ENCODE data around the gene PWP2.

Gene PWP2

DNA sequence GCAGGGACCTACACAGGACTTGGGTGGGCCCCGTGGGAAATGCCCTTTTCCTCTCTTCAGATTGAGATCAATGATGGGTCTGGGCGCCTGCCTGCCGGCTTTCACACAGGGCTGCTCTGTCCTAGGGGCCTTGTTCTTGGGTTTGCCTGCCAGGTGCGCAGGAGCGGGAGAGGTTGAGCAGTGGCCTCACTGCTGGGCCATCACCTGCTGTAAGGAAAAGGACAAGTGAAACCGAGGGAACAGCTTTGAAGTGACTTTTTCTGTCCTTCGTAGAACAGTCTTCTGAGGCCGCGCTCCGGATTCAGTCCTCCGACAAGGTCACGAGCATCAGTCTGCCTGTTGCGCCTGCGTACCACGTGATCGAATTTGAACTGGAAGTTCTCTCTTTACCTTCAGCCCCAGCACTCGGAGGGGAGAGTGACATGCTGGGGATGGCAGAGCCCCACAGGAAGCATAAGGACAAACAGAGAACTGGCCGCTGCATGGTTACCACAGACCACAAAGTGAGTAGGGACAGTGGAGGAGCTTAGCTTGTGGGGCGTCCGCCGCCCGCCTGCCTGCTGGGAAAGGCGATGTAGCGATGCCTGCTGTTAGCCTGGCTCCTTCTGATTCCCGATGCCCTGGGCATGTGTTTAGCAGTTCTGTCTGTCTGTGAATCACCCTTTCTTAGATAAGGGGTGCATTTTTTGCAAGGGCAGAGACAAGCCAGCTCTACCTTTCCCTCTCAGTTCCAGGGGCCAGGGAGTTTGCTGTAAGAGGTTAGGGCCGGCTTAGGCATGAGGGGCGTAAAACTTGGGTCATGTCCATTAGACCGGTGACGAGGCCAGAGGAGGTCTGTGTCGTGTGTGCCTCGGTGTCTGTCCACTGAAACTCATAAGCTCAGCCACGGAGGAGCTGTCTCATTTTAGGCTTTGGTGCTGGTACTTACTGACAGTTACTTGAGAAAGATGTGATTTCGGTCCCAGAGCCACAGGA, 19.5 kb upstream of the PWP2 start:
- TF ChIP-seq, protein P1, sequence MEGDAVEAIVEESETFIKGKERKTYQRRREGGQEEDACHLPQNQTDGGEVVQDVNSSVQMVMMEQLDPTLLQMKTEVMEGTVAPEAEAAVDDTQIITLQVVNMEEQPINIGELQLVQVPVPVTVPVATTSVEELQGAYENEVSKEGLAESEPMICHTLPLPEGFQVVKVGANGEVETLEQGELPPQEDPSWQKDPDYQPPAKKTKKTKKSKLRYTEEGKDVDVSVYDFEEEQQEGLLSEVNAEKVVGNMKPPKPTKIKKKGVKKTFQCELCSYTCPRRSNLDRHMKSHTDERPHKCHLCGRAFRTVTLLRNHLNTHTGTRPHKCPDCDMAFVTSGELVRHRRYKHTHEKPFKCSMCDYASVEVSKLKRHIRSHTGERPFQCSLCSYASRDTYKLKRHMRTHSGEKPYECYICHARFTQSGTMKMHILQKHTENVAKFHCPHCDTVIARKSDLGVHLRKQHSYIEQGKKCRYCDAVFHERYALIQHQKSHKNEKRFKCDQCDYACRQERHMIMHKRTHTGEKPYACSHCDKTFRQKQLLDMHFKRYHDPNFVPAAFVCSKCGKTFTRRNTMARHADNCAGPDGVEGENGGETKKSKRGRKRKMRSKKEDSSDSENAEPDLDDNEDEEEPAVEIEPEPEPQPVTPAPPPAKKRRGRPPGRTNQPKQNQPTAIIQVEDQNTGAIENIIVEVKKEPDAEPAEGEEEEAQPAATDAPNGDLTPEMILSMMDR (IDR thresholded peaks at IDR 0.05), result no peak
- Histone ChIP-seq H3K4me3 (no peak overlapping the region), H3K27ac (peak overlapping the region in 1 of 2 donors; percentile 47)
- peak; percentile 55 for DNase-seq (ENCODE audit: low spot score)

DNA sequence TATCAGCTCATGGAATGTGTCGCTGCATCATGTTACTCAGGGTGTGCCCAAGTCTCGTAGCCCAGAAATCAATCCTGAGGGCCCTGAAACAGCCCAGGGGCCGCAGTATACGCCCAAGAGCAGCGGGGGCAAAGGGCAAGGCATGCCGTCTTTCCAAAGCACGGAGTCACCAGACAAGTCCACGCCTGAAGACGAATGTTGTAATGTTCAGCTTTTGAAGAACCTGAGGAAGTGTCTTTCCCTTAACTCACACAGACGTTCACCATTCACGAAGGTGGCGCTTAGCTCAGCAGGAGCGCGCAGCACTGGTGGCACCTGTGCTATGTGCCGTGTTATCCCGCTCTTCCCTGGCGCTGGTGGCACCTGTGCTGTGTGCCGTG, 18.8 kb upstream of the PWP2 start:
- DNase-seq (ENCODE audit: low spot score), result peak; percentile 56
- Histone ChIP-seq H3K27ac (no peak overlapping the region), H3K4me3 (no peak overlapping the region)
- TF ChIP-seq, protein P1 (IDR thresholded peaks at IDR 0.05), result no peak

DNA sequence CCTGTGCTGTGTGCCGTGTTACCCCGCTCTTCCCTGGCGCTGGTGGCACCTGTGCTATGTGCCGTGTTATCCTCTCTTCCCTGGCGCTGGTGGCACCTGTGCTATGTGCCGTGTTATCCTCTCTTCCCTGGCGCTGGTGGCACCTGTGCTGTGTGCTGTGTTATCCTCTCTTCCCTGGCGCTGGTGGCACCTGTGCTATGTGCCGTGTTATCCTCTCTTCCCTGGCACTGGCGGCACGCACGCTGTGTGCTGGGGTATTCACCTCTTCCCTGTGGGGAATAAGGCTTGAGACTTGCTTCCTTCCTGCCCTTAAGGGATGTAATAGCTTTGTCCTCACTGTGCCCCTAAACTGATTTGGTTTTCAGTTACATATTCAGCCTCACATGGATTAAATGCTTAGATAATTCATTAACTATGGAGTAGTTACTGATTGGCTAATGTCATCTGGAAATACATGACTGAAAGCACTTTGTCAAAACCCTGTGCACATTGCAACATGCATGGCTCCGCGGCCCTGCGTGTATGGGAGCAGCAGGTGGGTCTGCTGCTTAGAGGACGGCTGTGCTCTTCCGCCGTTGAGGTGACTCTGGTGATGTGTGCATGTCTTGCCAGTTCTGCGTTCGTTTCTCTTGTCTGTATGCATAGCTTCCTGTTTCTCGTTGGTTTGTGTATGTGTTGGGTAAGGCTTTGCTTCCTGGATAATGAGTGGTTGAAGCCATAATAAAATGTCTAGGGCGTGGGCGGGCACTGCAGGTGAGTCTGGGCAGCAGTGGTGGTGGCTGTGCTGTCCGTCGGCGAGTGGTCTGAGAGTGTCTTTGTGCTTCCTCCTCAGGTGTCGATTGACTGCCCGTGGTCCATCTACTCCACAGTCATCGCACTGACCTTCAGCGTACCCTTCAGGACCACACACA, 17.9 kb upstream of the PWP2 start:
- H3K27ac ChIP-seq, result no peak overlapping the region
- H3K4me3 ChIP-seq, result no peak overlapping the region
- peak; percentile 61 for DNase-seq (ENCODE audit: low spot score)
- TF ChIP-seq, protein P1 (IDR thresholded peaks at IDR 0.05), result no peak

DNA sequence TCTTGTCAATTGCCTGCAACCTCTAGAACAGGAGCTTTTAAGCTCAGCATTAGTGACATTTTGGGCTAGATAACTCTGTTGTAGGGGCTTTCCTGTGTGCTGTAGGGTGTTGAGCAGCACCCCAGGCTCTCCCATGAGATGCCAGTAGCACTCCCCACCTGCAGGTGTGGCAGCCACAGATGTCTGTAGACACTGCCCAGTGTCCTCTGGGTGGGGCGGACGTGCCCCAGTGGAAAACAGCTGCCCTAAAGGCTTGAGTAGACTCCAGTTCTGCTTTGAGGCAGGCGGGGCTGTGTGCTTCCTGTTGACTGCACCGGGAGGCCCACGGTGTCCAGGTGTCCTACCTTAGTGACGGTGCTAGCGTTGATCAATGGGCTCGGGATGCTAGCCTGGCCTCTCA, 16.9 kb upstream of the PWP2 start:
- peak; percentile 26 for DNase-seq (ENCODE audit: low spot score)
- no peak overlapping the region for H3K27ac ChIP-seq
- no peak overlapping the region for H3K4me3 ChIP-seq
- TF ChIP-seq, protein P1 (IDR thresholded peaks at IDR 0.05), result no peak

DNA sequence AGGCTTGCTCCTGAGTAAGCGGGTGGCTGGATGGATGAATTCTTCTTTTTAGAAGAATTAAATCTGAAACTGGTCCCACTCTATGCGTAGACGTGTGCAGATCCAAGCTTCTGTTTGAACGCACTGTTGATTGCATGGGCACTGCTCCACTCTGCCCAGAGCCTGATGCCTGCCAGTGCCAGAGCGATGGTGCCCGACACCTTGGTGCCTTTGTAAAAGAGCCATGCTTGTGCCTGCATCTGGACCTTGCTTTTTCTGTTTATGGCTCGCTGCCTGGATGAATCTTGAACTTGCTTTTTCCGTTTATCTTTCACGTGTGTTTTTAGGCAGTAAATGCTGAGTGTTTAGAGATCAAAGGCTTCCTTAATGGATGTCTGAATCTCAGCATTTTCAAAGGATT, 15.0 kb upstream of the PWP2 start:
- Histone ChIP-seq H3K4me3 (no peak overlapping the region), H3K27ac (no peak overlapping the region)
- DNase-seq (ENCODE audit: low spot score), result peak; percentile 57
- TF ChIP-seq, protein P1 (IDR thresholded peaks at IDR 0.05), result no peak

DNA sequence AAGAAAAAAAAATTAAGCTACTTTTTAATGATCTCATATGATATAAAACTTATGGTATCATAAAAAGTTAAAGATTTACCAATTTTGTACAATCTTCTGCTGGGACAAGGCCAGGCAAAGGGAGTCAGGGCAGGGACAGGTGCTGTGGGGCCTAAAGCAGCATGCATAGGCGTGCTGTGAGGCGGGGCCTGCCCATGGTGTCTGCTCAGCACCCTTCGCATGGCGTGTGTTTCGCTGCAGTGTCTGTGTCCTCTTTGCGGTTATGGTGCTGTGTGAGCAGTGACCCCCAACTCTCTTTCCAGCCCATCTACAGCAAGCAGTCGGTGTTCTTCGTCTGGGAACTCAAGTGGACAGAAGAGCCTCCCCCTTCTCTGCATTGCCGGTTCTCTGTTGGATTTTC, 13.4 kb upstream of the PWP2 start:
- TF ChIP-seq, protein P1 (IDR thresholded peaks at IDR 0.05), result no peak
- peak; percentile 64 for DNase-seq (ENCODE audit: low spot score)
- H3K4me3 ChIP-seq, result no peak overlapping the region
- no peak overlapping the region for H3K27ac ChIP-seq

Measured in coronary artery (tissue), 2 donors.